8988T (cell line): ENCODE data around the gene EFCAB13.

Experiments
- DNase-seq: peaks from one replicate; pipeline ENCODE4 v3.0.0; 2011

EFCAB13 gene

GRCh38 chr17:47295037-47295873, 28.5 kb upstream of the EFCAB13 start:
- DNase-seq = no peak

DNA sequence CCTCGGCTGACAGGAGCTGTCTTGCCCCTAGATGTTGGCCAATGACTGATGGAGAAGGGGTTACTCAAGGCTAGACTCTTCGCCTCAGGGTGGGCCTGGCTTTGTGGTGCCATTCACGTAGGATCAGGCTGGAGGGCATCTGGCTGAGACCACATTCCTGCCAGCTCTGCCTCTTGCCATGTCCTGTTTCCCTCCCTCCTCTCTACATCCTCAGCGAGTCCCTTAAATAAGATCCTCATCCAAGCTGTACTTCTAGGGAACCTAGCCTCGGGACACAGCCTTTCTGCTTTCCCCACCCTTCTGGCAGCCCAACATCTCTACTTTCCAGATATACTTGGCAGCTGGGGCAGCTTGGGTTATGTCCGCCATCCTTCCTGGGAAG, 27.9 kb upstream of the EFCAB13 start:
- no peak for DNase-seq

DNA sequence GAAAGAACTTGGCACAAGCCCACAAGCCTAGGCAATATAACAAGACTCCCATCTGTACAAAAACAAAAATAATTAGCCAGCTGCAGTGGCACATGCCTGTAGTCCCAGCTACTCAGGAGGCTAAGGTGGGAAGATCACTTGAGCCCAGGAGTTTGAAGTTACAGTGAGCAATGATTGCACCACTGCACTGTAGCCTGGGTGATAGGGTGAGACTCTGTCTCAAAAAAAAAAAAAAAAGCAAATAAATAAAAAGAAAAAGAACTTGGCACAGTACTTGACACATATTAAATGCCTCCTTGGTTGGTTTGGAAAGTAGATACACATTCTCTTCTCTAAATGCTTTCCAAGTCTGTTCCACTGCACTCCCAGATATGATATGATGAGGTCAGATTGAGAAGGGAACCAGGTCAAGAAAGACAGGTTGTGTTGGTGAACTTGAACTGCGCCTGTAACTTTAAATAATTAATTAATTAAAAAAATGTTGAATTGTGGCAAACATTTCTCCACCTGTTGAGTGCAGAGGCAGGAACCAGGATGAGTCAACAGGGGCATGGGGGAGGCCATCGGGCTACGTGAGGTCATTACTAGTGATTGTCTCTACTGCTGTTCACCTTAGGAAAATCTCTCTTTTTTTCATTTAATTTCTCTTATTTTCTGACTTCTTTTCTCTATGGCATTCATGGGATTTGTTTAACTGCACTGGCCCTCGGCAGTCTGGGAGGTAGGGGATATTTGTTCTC, 25.9 kb upstream of the EFCAB13 start:
- DNase-seq = no peak

DNA sequence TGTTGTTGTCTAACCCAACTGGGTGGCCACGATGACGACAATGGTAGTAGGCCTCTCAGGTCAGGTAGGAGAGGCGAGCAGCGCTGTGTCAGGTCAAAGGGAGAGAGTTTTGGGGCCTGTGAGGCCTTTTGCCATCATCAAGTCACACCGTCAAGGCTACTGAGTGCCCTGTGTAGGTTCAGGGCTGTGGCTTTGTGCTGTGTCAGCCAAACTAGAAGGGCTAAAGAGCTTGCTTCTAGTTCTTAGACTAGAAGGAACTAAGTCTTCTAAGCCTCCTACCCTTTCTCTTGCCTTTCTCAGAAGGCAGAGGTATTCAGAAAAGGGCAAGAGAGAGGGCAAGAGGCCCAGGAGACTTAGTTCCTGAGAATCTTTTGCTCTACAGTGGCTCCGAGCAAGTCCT, 25.0 kb upstream of the EFCAB13 start:
- no peak for DNase-seq

DNA sequence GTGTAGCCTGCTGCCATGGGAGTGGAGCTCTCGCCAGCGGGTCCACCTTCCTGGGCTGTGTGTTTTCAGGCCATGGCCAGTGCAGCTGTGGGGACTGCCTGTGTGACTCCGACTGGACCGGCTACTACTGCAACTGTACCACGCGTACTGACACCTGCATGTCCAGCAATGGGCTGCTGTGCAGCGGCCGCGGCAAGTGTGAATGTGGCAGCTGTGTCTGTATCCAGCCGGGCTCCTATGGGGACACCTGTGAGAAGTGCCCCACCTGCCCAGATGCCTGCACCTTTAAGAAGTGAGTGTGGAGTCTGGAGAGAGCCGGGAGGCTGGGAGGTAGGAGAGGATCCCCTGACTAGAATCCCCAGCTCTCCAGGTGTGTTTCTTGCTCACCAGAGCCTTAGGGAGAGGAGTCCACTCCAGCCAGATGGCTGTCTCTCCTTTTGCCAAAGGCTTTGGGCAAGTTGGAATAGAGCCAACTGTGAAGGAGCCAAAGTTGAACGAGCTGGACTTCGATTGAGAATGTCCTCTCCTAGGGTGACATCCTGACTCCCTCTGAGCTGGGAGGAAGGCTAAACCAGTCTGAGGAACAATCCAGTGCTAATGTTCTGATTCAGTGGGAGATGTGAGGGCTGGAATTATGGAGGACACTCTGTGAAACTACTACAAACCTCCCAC, 24.4 kb upstream of the EFCAB13 start:
- DNase-seq = no peak

DNA sequence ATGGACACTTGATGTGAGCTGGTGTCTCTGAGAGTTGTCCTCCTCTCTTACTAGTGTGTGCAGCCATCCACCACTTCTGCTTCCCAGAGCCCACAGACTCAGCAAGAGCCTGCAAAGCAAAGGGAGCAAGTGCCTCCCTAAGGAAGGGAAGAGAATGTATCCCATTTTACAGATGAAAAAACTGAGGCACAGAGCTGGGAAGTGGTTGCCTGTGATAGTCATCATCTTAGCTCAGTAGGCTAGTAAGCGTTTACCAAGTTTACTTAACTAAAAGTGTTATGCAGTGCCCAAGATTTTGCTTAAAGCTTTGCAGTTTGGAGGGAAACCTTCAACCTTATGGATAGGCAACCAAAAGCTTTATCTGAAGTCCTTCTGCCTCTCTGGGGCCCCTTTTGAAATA, 23.0 kb upstream of the EFCAB13 start:
- DNase-seq = no peak

GRCh38 chr17:47301161-47301560, 22.6 kb upstream of the EFCAB13 start:
- DNase-seq = no peak

DNA sequence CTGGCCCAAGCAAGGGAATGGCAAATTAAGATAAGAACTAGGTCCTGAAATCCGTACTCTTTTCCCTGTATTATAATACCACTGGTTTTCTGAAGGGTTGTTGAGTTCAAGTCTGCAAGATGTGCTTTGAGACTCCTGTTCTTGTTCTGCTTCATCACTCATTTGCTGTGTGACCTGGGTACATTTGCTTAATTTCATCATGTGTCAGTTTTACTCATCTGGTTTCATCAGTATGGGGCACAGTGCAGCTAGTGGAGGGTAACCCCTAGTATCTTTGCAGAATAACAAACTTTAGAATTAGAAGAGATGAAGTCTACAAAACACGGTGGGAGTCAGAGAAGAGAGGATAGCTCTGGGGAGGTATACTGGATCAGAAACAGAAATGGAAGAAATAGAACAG, 21.9 kb upstream of the EFCAB13 start:
- no peak for DNase-seq

- no peak for DNase-seq
These were observed 19.6 kb upstream of the EFCAB13 start for GRCh38 chr17:47304186-47304585.

GRCh38 chr17:47305302-47305923, 18.3 kb upstream of the EFCAB13 start:
- peak; percentile 63 for DNase-seq

DNA sequence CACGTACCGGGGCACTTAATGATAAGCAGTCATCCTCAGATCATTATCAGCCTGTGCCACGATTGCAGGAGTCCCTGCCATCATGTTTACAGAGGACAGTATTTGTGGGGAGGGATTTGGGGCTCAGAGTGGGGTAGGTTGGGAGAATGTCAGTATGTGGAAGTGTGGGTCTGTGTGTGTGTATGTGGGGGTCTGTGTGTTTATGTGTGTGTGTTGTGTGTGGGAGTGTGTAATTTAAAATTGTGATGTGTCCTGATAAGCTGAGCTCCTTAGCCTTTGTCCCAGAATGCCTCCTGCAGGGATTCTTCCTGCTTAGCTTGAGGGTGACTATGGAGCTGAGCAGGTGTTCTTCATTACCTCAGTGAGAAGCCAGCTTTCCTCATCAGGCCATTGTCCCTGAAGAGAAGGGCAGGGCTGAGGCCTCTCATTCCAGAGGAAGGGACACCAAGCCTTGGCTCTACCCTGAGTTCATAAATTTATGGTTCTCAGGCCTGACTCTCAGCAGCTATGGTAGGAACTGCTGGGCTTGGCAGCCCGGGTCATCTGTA, 13.5 kb upstream of the EFCAB13 start:
- DNase-seq = no peak

GRCh38 chr17:47311420-47311819, 12.3 kb upstream of the EFCAB13 start:
- no peak for DNase-seq

- no peak for DNase-seq
These were observed 8.1 kb upstream of the EFCAB13 start for GRCh38 chr17:47315451-47316266.

DNA sequence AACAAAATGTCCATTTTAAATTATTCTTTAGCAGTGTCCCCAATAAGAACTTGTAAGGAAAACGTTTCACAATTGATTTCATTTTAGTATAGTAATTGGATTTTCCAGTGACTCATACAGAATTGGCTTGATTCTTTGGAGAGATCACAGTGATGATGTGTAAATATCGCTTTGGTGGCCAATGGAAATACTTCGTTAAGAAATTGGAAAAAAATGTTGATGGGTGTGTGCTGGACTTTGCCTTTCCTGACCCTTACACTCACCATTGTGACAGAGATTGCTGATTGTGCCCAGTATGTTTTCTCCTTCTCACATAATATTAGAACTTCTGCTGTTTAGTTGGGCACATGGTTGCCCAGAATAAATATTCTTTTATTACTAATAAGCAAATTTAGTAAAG, 7.4 kb upstream of the EFCAB13 start:
- DNase-seq = no peak

- DNase-seq = no peak
These were observed 6.6 kb upstream of the EFCAB13 start for GRCh38 chr17:47317119-47317518.

GRCh38 chr17:47318197-47318918, 5.4 kb upstream of the EFCAB13 start:
- no peak for DNase-seq

- no peak for DNase-seq
These were observed 2.8 kb upstream of the EFCAB13 start for GRCh38 chr17:47320879-47321502.

DNA sequence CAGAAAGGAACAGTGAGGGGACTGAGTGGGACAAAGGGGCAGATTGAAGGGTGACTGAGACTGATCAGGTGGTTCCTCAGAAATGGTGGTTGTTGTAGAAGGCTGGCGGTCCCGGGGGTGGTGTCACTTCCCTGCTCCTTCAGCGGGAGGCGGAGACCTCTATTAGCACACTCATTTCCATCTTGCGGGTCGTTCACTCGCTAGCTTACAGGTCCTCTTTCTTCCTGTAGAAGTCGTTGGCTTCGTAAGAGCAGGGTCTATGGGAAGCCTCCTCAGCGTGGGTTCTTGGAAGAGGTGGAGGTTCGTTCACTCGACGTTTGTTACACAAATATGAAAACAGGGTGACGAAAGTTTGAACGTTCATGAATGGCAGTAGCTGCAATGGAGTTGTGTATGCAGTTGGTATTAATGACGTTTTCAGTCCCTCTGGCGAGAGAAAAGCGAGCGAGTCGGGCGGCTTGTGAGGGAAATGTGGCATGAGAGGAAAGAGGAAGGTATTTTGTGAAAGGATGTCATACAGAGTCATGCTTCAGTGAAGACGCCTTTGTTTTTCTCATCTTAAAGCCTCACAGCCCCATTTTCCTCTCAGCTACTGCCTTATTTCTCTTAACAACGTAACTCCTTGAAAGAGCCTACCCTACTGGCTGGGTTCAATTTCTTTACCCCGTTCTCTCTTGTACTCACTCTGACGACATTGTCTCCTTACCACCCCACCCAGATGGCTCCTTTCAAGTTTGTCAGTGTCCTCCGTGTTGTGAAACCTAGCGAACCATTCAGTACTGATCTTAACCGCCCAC, 667 bp downstream of the EFCAB13 start:
- no peak for DNase-seq

- DNase-seq = no peak
These were observed 1.4 kb downstream of the EFCAB13 start for GRCh38 chr17:47325176-47325575.

GRCh38 chr17:47330548-47330947, 6.8 kb downstream of the EFCAB13 start:
- DNase-seq = no peak
